GM18861 (cell line): ENCODE data around the gene SNX11.
"Not testable (repeated sequence)": the region's sequence is repeated elsewhere in the genome, so short reads cannot be mapped to it uniquely, and the experiment has no call there.

Experiments used
- ATAC-seq: cut with Tn5 transposase; IDR thresholded peaks from one replicate; pipeline ENCODE4 v1.9.1; 2021; ENCODE audit not compliant: unreplicated experiment

The SNX11 gene, protein sequence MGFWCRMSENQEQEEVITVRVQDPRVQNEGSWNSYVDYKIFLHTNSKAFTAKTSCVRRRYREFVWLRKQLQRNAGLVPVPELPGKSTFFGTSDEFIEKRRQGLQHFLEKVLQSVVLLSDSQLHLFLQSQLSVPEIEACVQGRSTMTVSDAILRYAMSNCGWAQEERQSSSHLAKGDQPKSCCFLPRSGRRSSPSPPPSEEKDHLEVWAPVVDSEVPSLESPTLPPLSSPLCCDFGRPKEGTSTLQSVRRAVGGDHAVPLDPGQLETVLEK

DNA sequence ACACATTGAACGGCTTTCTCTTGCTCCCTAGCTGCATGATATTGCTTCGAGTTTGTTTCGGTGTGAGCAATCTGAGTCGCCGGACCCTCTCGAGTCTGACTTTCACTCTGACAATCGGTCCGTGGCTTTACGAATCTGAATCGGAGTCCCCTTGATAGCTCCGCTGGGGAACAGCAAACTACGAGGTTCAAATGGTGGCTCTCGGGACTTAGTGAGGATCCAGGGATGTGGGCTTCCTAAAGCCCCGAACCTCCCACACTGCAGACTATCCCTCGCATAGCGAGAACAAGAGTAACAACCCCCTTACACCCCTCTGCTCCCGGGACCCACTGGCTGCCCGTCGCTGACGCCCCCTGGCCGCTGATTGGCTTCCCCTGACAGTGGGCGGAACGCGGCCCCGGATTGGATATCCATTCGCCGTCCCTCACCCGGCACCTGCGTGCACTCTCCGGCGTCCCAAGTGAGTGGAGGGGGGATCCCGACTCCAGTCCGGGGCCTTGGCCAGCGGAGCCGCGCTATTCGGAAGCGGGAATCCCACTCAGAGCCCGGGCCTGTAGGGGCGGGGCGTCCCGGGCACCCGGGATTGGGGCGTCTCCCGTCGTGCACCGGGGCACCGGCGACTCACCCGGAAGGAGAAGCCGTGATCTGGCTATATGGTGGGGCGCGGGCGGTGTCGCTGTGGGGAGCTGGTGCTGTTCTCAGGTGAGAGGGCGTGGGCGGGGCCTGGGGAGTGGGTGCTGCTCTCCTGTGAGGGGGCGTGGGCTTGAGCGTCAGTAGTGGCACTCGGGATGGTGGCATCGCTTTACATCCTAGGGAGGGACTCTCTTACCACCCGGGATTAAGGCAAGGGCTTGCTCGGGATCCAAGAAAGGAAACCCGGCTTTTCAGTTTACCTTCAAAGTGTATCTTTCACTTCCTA, at the start of gene SNX11:
TSS of gene SNX11 (plus strand) at position 630 of the 919 bp plus-strand sequence. CDS start 4,278 bp downstream, outside the sequence.
- ATAC-seq, result peak; percentile 55

DNA sequence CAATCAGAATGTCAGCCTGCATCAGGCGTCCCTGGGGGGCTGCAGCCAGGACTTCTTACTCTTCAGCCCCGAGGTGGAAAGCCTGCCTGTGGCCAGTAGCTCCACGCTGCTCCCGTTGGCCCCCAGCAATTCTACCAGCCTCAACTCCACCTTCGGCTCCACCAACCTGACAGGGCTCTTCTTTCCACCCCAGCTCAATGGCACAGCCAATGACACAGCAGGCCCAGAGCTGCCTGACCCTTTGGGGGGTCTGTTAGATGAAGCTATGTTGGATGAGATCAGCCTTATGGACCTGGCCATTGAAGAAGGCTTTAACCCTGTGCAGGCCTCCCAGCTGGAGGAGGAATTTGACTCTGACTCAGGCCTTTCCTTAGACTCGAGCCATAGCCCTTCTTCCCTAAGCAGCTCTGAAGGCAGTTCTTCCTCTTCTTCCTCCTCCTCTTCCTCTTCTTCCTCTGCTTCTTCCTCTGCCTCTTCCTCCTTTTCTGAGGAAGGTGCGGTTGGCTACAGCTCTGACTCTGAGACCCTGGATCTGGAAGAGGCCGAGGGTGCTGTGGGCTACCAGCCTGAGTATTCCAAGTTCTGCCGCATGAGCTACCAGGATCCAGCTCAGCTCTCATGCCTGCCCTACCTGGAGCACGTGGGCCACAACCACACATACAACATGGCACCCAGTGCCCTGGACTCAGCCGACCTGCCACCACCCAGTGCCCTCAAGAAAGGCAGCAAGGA, 49.0 kb upstream of the SNX11 start:
- ATAC-seq, result no peak

DNA sequence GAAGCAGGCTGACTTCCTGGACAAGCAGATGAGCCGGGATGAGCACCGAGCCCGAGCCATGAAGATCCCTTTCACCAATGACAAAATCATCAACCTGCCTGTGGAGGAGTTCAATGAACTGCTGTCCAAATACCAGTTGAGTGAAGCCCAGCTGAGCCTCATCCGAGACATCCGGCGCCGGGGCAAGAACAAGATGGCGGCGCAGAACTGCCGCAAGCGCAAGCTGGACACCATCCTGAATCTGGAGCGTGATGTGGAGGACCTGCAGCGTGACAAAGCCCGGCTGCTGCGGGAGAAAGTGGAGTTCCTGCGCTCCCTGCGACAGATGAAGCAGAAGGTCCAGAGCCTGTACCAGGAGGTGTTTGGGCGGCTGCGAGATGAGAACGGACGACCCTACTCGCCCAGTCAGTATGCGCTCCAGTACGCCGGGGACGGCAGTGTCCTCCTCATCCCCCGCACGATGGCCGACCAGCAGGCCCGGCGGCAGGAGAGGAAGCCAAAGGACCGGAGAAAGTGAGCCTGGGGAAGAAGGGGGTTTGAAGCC, 48.4 kb upstream of the SNX11 start:
- no peak for ATAC-seq

DNA sequence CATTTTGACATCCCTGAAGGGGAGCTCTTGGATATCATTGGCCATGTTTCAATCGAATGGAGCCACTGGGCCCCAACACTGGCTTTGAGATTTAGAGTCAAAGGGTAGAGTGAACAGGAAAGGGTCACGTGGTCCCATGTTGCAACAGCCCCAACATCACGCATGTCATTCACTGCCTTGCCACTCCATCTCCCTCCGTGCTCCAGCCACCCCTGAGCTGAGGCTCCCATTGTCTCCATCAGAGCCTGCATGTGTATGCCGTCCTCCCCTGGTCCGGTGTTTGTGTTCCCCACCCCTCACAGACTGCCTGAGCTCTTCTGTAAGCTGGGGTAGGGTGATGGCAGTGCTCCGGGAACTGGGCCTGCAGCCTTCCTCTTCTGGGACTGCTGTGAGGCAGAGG, 47.3 kb upstream of the SNX11 start:
- no peak for ATAC-seq

DNA sequence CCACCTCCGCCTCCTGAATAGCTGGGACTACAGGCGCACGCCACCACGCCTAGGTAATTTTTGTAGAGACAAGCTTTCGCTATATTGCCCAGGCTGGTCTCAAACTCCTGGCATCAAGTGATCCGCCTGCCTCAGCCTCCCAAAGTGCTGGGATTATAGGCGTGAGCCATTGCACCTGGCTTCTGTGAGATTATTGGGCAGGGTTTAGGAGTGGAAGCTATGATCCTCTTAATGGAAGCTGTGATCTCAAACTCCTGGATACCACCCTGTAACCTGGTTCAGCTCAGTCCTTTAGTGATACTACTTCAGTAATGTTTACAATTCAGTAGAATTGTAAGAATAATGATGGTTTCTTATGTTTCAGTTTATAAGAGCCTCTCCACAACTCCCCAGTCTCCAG, 45.3 kb upstream of the SNX11 start:
- ATAC-seq, result no peak

DNA sequence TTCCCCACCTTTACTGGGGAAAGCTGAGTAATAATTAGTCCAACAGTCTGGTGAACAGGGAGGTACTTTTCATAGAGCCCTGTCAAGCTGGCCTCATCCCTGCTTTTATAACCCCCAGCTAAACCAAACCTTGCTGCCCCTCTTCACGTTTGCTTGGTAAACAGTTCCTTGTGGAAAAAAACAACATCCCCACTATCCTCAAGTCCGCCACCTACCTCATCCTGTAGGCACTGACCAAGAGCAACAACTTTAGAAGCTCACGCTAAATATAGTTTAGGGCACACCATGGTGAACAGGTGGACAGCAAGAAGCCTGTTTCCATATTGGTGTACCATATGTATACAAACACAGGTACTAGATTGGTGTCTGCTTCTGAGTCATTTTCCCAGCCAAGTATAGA, 42.9 kb upstream of the SNX11 start:
- ATAC-seq, result no peak

DNA sequence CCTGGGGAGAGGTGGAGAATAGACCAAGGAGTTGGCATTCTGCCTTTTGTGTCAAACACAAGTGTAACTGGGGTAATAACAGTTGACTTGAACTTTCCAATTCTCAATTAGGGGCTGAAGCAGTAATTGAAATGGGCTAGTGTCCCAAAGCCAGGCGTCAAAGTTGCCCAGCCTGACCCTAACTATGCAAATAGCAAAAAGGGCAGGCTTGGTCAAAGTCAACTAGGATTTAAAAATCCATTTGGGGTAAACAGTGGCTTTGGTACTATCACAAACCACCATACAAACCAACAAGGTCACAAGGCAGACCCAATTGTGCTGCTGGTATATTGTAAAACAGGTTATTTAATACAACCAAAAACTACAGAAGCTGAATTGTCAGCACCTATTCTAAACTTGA, 41.4 kb upstream of the SNX11 start:
- ATAC-seq, result no peak

DNA sequence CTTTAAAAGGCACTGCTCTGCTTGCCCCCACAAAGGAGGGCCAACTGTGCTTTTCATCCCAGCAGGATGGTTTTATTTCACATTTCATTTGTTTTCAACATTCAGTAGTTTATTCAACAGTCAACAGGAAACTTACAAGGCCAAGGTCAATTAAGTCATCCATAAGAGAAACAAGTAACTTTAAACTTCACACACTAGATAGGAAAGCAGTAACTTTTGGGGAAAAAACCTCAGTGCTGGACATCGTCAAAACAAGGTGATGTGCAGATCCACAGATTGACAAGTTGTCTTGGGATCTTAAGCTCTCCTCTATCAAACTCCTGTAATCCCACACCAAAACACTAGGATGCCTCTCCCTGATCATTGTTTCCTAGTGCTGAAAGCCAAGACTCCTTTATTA, 40.9 kb upstream of the SNX11 start:
- no peak for ATAC-seq

DNA sequence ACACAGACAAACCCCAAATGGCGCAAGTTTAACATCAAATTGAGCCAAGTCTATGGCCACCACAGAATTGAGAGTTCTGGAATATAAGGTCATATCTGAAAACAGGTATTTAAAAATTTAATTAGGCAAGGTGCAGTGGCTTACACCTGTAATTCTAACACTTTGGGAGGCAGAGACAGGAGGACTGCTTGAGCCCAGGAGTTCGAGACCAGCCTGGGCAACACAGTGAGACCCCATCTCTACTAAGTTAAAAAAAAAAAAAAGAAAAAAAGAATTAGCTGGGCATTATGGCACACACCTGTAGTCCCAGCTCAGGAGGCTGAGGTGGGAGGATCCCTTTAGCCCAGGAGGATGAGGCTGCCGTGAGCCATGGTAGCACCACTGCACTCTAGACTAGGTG, 40.3 kb upstream of the SNX11 start:
- ATAC-seq, result no peak

DNA sequence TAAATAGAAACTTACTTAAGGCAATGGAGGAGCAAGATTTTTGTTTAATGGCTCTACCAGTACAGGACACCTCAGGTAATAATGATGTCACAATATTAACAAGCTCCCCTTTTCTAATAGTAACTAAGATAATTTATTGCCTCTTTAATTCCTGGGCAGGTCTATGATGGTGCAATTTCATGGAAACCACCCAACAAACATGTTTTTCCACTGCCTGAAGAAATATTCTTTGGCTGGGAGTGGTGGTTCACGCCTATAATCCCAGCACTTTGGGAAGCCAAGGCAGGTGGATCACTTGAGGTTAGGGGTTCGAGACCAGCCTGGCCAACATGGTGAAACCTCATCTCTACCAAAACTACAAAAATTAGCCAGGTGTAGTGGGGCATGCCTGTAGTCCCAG, 39.8 kb upstream of the SNX11 start:
- not testable (repeated sequence) for ATAC-seq

DNA sequence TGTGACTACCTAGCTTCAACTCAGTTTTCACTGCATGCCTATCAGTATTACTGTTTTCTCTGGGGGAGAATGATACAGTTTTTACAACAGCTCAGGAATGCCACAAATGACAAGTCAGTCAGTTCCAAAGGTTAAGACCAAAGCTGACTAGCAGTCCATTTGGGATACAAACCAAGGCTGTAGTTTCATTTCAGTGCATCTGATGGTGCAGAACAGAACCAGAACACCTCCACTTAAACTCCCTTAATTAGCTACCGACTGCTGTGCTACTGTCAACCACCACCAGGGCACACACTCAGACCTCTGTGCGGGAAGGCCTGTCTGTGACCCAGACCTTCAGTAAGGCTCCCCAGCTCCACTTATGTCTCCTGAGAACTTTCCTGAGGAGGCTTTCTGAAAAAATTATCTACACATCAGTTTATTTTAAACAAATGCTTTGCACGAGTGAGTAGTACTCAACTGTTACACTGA, 39.0 kb upstream of the SNX11 start:
- ATAC-seq, result no peak

DNA sequence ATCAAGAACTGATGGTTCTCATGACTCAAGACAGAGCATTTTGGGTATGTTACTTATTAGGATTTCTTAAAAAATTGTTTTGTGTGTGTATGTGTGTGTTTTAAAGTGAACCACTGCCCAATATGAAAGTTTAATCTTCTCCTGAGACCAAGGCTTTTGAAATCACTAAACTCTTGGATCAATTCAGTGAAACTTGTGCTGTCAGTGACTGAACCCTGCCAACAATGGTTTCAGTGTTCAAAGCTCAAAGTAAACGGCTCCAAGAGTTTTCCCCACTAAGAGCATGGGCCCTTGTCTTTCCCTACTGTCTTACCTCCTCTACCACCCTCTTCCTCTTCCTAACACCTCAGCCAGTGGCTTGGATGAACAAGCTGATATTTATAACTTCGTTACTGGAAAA, 37.4 kb upstream of the SNX11 start:
- no peak for ATAC-seq

DNA sequence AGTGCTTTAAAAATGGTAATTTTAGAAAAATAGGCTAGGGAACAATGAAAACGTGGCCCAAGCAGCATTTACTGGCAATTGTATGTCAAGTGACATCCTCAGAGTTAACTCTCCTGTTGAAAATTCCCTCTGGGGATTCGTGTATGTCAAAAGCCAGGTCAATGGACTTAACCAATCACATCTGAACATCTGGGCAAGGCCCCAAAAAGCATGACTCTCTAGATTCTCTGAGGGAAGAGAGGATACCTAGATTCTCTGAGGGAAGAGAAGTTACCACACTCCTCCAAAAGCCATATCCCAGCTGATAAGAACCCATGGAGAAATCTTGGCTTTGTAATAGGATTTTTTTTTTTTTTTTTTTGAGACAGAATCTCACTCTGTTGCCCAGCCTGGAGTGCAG, 35.9 kb upstream of the SNX11 start:
- no peak for ATAC-seq

DNA sequence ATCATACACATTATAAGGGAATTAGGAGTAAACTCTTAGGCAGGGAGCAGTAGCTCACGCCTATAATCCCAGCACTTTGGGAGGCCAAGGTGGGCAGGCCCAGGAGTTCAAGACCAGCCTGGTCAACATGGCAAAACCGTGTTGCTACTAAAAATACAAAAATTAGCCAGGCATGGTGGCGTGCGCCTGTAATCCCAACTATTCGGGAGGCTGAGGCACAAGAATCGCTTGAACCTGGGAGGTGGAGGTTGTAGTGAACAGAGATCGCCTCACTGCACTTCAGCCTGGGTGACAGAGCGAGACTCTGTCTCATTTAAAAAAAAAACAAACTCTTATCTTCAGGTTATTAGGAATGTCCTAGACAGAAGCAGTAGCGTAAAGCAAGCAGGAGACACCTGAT, 34.8 kb upstream of the SNX11 start:
- ATAC-seq, result not testable (repeated sequence)

DNA sequence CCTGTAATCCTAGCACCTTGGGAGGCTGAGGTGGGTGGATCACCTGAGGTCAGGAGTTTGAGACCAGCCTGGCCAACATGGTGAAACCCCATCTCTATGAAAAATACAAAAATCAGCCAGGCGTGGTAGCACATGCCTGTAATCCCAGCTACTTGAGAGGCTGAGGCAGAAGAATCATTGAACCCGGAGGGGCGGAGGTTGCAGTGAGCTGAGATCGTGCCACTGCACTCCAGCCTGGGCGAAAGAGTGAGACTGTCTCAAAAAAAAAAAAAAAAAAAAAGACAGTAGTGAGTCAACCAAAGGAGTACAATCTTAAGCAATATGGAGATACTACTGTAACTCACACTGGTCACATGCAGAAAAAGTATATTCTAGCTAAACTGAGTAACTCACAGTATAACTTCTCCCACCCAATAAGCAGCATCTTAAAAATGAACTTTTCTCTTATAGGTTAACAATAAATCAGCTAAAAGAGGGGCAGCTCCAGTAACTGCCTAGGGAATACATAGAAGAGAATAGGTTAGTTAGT, 33.9 kb upstream of the SNX11 start:
- ATAC-seq, result not testable (repeated sequence)

DNA sequence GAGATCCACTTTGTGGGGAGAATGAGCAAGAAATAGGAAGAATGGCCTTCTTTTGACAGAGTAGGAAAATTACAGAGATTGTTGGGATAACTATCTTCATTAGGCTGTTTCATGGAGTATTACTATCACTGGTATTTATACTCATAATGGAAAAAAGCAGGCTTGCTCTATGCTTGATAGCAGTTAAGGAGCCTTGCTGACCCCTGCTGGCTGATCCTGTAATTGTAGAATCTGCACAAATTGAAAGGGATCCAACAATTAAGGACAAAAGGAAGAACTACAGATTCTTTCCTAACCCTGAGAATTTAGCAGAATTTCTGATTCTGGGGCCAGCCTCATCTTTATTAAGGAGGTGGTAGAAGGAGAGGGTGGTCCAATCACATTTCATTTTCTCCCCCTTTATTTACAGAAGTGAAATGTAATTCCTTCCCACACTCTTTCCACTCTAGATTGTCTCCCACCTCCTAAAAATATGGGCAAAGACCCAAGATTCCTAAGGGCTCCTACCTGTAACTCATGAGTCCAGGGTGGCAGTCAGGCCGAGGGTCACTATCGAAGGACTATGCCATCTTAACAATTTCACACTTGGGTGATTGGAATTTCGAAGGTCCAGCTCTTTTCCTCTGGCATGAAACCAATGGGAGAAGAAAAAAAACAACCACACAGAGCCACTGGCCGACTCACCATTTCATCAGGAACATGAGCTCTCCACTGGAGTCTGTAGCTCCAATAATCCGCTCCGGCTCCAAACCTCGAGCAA, 33.1 kb upstream of the SNX11 start:
- ATAC-seq, result no peak

DNA sequence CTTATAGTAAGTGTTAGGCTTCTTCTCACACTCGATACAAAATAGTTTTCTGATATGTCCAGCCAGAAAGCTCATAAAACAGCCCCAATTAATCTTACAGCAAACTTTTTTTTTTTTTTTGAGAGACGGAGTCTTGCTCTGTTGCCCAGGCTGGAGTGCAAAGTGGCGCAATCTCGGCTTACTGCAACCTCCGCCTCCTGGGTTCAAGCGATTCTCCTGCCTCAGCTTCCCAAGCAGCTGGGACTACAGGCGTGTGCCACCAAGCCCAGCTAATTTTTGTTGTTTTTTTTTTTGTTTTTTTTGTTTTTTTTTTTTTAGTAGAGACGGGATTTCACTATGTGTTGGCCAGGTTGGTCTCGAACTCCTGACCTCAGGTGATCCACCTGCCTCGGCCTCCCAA, 30.4 kb upstream of the SNX11 start:
- not testable (repeated sequence) for ATAC-seq

DNA sequence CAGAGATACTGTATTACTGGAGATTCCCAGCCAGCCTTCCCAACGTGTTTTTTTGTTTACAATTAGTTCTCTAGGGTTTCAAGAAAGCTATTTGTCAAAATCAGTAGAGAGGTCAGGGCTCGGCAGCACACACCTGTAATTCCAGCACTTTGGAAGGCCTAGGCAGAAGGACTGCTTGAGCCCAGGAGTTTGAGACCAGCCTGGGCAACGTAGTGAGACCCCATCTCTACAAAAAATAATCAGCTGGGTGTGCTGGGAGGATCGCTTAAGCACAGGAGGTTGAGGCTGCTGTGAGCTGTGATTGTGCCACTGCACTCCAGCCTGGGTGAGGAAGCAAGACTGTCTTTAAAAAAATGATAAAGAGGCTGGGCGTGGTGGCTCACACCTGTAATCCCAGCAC, 25.7 kb upstream of the SNX11 start:
- no peak for ATAC-seq

DNA sequence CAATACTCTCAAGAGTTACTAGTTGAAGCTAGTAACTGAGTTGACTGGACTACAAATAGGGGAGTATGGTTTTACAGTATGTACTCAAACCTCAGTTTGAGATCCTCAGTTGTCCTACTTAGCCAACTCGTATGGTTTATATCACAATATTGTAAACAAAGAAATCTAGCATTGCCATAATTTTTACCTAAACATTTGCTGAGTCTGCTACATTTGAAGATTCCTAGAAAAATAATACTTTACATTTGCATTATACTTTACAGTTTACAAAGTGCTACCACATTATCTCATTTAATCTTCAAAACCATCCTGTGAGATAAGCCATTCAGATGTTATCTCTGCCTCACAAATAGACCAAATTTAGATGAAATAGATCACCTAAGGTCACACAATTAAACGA, 22.6 kb upstream of the SNX11 start:
- no peak for ATAC-seq

DNA sequence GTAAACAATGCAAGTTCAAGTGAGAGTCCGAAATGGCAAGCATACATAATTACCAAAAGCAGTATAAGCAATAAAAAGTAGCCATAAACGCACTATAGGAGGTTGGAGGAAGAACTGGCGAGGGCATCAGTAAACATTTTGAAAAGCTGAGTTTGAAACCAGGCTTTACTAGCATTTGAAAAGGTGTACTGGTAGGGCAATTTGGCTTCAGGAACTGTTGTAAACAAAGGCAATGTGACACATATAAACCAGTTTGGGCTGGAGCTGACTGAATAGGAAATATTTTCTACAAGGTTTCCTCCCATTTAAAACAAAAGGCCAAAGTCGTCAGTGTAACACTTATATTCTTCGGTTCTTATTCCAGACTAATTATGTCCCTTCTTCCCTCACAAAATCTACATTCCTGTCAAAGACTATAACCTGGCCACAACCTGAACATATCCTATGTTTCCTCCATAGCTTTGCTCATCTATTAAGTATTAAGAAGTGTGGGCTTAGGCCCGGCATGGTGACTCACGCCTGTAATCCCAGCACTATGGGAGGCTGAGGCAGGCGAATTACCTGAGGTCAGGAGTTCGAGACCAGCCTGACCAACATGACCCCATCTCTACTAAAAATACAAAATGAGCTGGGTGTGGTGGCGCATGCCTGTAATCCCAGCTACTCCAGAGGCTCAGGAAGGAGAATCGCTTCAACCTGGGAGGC, 14.1 kb upstream of the SNX11 start:
- no peak for ATAC-seq
